Activated CD4-positive, alpha-beta T cell treated with anti-CD3 and anti-CD28 coated beads for 4 hours (primary cell): ENCODE results near the gene PRDM7.
"Not testable (repeated sequence)": the region's sequence is repeated elsewhere in the genome, so short reads cannot be mapped to it uniquely, and the experiment has no call there.

Source experiments
- DNase-seq, 2 donors: peaks; one replicate each; pipeline ENCODE4 v3.0.0-alpha.2; 2020

The PRDM7 gene

DNA sequence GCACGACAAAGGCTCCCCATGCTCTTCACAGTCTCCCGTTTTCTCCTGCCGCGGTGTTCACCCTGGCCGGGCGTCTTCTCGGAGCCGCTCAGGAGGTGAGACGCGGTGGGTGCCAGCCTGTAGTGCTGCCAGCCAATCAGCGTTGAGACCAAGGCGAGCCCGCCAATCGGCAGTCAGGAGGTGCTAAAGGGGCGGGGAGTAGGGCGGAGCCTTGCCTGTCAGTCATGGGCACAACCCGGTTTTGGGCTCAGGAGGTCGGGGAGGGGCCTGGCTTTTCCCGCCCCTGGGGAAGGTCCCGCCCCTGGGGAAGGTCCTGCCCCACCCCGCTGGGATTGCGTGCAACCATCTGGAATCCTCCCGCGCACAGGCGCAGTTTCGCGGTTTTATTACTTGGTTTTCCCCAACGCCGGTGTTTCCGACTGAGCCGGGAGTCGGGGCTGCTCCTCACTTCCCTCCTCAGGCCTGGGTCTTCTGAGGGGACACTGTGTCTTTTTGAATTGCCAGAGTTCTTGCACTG, at the start of gene PRDM7:
PRDM7 (minus strand) TSS at position 92 of the 517 bp plus-strand sequence. CDS start 1,421 bp downstream, outside the sequence.
- DNase-seq = peak; percentile 94 to 98

DNA sequence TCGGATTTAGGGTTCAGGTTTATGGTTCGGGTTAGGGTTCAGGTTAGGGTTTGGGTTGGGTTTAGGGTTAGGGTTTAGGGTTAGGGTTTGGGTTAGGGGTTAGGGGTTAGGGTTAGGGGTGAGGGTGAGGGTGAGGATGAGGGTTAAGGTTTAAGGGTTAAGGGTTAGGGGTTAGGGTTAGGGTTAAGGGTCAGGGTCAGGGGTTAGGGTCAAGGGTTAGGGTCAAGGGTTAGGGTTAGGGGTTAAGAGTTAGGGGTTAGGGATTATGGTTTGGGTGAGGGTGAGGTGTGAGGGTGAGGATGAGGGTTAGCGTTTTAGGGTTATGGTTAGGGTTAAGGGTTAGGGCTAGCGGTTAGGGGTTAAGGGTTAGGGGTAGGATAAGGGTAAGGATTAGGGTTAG, 44.7 kb upstream of the PRDM7 start:
- DNase-seq = not testable (repeated sequence)

DNA sequence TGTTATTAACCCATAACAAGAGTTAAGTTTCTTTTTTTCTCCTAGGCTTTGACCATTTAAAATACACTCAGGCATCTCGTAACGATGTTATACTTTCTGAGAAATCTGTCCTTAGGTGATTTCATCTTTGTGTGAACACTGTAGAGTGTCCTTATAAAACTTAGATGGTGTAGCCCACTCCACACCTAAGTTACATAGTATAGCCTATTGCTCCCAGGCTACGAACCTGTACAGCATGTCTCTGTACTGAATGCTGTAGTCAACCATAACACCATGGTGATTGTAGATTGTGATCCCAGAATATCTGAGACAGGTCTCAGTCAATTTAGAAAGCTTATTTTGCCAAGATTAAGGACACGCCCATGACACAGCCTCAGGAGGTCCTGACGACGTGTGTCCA, 30.5 kb upstream of the PRDM7 start:
- DNase-seq = not testable (repeated sequence)

DNA sequence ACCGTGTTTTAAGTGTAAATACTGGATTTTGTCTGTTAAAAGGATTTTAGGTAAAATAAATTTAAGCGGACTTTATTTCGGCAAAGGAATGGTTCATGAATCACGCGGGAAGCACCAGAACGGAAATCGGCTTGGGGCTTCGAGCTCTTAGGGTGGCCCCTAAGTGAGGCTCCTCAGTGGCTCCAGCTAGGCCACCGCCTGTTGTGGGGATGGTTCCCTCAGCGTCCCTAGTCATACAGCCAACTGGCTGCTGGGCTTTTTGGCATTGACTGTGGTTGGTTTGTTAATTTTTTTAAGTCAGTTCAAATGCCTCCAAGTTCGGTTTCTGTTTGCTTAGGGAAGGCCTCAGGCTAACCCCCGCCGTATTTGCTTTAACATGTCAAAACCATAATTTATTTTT, 29.9 kb upstream of the PRDM7 start:
- DNase-seq = not testable (repeated sequence)

DNA sequence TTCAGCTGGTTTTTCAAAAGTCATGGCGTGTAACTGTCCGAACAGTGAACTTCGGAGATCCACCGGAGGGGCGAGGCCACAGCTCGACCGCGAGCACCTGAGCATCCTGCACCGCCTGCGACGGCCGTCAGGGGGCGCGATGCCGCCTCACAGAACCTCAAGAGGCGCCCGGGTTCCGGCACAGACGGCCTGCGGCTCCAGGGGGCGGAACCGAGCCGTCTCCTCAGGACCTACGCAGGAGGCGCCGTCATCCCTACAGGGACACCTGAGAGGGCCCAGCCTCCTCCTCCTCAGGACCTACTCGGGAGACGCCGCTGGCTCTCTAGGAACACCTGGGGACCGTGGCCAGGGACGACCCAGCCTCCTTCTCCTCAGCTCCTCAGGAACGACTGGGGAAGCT, 29.1 kb upstream of the PRDM7 start:
- peak in 1 of 2 donors; percentile 73 for DNase-seq

DNA sequence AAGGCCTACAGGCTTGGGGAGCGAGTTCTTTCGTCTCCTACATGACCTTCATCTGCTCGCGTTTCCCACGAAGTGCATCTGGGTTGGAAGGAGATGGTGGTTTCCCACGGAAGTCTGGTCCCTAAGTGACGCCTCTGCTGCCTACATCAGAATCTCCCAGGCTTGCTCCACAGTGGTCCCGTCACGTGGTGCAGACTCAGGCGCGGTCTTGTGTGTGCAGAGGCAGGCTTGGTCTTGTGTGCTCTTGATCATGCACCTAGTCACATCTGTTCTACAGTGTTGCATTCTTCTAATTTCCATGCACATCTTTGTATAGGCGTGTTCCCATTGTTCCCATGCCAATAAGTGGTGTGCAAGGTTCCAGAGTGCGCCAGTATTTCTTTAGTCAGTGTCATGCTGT, 27.6 kb upstream of the PRDM7 start:
- not testable (repeated sequence) for DNase-seq

DNA sequence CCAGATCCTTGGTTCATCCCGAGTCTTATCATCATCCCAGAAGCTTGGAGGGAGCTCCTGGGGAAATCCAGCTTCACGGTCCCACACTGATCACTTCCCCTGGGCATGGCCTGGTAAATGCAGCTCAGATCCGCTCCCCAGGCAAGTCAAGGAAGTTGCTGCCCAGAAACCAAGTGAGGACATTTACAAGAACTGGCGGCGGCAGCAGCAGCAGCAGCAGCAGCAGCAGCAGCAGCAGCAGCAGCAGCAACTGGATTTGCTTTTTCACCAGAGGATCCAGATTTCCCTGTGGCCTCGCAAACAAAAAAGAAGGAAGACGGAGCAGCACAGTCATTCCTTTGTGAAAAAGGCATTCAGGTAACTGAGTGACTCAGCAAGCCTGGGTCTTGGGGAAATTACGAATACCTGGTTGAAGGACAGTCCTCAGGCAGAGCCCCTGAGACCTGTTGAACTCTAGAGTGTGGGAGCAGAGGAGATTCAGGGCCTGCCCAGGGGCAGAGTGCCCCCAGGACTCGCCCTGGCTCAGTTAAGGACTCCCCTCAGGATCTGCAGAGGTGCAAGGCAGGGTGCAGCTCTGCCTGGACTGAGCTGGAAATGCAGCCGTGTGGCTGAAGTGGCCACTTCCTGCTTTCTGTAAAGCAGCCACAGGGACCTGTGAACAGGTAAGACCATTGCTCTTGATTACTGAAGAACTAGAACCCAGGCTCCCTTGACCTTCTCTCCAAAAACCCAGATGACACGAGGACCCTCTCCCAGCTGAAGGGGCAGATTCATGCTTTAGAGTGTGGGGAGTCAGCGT, 25.2 kb upstream of the PRDM7 start:
- not testable (repeated sequence) for DNase-seq

DNA sequence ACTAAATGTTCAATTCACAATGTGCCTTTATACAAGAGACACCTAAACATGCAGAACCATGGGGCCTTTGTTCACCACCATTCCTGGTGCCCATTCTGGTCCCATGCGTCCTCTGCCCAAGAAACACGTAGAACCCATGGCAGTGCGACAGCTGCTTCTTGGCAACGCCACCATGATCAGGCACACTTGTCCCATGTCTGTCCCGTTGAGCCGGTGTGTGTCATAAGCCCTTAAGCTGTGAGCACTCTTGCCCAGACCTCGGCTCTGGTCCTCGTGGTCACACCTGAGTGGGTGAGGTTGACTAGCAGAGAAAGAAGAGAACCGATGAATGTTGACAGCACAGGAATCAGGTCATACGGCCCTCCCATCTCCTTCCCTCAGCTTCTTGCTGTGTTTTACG, 24.2 kb upstream of the PRDM7 start:
- not testable (repeated sequence) for DNase-seq

DNA sequence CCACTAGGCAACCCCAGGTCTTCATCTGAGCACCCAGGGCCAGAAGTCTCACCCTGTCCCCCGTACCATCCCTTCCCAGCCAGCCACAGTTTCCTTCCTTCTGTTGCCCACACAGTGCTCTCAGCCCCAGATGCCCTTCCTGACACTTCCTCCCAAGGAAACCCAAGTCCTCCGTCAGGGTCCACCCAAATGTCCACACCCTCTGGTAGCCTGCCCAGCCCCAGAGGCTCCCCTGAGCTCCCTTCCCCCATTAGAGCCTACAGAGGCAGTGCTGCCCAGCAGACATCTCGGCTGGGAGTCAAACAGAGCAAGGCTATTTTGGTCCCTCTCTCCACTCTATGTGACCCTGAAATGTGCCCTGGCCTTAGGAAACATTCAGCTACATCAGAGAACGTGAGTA, 23.7 kb upstream of the PRDM7 start:
- DNase-seq = not testable (repeated sequence)

DNA sequence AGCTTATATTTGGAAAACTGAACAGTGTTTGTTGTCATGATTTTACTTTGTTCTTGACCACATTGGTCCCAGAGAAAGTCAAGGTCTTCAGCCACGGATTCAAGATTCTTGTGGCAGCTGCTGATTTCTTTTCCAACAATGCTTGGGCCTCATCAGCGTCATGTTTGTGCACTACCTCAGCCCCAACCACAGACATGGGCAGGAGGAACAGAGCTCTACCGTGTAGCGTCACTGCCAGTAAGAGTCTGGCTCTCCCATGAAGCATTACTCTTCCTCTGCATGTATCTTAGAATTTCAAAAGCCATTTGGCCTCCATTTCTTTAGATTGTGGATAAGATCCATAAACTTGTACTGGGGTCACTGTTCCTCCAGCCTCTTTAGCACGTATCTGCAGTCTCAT, 23.1 kb upstream of the PRDM7 start:
- DNase-seq = not testable (repeated sequence)

DNA sequence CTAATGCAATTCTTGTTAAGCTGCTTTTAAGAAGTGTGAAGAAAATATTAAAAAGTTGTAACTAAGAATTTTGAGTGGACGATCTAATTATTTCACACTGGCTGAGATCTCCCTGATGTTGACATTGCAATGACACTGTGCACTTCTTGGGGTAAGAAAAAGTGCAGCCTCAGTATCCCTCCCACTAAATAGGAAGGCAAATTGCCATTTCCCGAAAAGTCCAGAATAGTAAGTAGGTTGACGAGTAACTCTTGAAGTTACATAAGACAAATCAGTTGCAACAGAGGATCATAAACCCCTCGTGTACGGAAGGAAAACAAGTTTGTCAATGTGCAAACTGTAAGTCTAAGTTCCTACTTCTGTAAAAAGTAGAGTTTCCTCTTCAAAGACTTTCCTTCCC, 21.8 kb upstream of the PRDM7 start:
- not testable (repeated sequence) for DNase-seq

DNA sequence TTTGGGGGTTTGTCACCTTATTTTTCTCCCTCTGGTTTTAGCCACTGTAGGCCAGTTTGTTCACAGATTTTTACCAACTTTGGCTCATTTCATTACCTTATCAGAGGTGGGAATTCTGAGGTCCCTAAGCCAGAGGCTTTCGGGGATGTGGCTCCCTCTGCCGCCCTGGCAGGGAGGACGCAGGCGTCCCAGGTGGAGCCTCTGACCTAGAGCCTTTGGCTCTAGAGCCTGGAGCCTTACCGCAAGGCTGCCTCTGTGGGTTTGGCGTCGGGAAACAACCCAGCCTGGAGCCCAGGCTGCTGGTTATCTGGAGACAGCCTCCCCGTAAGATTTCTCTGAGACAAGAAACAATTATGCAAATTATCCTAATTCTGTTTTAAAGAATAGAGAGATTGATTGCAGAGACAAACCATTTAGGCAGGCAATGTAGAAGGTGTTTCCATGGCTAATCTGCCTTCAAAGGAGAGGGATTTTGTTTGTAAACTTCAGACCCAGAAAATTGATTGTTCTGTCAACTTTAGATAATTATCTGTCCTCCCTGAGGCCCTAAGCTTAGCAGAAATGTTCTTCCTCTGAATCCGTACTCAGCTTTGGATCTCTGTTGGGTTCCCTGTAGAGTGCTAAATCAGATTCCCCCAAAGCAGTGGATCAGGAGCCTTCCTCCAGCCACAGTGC, 20.0 kb upstream of the PRDM7 start:
- not testable (repeated sequence) for DNase-seq

DNA sequence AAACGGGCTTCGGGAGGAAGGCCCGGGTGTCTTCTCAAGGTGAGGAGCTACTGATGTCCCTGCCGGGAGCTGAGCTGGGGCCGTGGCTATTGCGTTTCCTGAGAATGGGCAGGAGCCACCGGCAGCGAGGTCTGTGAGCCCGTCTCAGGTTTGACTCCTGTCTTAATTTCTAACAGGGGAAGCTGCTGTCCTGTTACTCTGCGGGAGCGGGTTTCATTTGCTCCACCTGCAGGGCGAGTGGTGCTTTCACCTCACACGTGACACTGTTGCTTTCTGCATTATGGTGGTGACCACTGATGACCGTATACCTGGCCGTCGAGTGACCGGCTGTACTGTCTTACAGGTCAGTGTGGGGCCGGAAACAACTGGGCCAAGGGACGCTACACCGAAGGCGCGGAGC, 17.7 kb upstream of the PRDM7 start:
- DNase-seq = not testable (repeated sequence)

DNA sequence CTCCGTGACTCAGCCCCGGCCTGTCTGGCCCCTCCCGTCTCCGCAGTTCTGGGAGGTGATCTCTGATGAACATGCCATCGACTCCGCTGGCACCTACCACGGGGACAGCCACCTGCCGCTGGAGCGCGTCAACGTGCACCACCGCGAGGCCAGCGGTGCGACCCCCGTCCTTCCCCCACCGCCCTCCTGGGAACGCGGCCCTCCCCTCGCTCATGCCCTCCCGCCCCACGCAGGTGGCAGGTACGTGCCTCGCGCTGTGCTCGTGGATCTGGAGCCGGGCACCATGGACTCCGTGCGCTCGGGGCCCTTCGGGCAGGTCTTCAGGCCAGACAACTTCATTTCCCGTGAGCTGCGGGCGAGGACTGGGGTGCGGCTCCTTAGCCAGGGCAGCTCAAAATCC, 17.2 kb upstream of the PRDM7 start:
- DNase-seq = not testable (repeated sequence)

DNA sequence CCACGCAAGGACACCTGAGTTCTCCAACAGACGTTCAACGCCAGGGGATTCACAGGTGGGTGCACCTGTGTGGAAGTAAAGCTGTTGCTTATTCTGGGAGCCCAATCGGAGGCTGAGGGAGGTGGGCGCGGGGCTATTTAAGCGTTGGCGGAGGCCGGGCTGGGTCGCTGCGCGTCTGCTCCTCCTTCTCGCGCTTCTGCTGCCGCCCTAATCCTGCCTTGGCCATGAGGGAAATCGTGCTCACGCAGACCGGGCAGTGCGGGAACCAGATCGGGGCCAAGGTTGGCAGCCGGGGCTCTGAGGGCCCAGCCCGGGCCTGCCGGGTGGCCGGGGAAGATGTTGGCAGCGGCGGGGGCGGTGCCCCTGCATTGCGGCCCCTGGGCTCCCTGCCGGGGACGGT, 16.7 kb upstream of the PRDM7 start:
- DNase-seq = not testable (repeated sequence)

DNA sequence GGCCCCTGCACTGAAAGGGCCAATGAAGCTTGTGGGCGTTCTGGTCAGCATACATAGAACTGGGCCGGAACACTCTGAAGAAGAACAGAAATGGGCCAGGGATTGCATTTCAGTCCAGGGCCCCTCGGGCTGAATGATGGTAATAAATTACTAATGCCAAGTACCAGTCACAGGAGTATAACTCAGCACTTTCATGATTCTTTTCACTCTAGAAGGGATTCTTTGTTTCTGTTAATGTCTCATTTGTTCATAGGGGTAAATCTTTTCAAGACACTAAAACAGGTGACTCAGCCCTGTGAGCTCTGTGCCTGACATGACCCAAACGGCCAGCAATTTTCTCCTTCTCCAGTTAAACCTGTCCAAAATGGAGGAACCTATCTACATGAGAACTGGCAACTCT, 15.7 kb upstream of the PRDM7 start:
- not testable (repeated sequence) for DNase-seq

DNA sequence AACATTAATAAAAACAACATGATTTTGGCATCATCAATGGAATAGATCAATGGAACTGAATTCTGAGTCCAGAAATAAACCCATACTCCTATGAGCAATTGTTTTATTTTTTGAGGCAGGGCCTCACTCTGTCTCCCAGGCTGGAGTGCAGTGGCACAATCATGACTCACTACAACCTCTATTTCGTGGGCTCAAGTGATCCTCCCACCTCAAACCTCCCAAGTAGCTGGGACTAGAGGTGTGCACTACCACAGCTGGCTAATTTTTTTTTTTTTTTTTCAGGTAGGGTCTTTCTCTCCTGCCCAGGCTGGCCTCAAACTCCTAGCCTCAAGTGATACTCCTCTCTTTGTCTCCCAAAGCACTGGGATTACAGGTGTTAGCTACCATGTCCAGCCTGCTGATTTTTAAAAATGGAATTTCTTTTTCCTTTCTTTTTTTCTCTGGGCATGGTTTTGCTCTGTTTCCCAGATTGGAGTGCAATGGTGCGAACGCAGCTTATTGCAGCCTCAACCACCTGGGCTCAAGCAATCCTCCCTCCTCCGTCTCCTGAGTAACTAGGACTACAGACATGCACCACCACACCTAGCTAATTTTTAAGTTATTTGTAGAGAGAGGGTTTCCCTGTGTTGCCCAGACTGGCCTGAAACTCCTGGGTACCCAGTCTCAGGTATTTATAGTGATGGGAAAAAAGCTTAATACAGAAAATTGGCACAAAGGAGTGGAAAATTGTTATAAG, 7.3 kb upstream of the PRDM7 start:
- DNase-seq = no peak

DNA sequence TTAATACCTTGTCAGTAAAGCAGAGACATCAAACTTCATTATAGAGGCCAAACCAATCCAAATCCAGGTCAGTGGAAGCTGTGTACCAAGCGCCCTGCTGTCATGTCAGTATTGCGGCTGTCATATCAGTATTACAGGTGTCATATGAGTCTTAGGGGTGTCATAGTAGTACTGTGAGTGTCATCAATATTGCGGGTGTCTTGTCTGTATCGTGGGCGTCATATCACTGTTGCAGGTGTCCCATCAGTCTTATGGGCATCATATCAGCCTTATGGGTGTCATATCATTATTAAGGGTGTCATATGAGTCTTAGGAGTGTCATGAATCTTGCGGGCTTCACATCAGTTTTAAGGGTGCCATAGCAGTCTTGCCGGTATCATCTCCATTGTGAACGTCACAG, 6.0 kb upstream of the PRDM7 start:
- DNase-seq = no peak

DNA sequence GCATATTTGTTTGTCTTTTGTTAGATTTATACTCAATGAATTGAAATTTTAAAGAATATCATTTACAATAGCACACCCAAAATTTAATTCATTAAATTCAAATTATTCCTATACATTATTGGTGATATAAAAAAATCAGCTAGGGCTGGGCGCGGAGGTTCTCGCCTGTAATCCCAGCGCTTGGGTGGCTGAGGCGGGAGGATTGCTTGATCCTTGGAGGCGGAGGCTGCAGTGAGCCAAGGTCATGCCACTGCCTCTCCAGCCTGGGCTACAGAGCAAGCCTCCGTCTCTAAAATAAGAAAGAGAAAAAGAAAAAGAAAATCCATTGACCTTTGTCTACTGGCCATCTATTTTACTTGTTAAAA, 4.5 kb upstream of the PRDM7 start:
- DNase-seq = no peak

DNA sequence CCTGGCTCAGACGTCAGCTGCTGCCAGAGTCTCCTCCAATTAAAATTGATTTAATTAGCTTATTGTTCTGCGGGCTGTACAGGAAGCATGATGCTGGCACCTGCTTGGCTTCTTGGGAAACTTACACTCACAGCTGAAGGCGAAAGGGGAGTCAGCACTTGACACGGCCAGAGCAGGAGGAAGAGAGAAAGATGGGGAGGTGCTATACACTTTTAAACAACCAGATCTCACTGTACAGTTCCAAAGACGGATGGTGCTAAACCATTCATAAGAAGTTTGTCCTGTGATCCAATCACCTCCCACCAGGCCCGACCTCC, 1.4 kb upstream of the PRDM7 start:
- DNase-seq = no peak

DNA sequence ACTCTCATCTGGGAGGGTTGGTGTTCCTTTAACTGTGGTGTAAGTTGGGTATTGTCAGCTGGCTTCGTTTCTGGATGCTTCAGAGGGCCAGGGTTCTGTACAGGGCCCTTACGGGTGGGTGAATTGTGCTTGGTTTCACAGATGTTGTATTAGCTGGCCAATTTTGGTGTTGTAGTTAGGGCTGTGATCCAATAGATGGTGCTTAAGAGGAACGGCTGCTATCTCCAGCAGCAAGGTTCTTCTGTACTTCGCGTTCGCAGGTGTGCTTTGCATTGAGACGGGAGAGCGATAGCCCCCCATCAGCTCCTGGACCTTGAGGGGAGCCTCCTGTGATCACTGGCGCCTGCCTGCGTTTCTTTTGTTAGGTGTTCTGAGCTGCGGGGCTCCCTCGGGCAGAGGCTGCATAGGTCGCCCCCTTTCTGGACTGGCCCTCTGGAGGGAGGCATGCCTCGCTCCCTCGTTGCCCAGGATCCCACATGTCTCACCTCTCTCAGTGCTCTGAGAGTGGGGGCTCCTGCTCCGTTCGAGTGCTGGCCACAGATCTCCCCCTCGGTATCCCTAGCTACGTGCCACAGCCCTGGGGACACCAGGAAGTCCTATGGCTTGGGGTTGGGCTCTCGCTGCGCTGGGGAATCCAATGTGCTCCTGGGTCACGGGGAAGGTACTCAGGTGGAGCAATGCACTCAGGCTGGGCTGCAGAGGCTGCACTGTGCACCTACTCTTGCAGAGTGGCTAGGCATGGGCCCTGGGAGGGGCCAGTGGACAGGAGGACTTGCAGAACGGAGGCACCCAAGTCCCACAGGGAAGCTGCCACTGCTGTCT, 837 bp upstream of the PRDM7 start:
- DNase-seq = peak in 1 of 2 donors; percentile 37

DNA sequence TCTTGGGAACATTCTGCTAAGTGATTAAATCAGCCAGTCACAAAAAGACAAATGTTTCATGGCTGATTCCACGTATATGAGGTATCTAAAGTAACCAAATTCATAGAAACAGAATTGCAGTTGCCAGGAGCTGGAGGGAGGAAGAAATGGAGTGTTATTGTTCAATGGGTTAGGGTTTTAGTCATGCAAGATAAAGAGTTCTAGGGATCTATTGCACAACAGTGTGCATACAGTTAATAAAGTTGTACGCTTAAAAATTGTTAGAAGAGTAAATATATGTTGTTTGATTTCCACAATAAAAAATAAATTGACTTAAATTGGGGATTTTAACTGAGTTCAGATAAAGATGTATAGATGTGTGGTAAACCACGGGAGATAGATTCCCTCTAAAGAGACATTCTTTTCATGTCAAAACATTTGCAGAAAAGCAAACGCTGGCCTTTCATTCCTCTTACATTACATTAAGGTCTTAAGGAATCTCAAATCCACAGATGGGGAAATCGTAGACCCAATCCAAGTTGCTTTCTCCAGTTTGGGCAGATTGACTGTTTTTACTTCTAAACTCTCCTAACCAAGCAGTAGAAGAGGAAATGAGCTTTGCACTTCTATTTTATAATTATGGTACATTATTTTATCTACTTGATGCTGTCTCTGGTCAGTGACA, 4.6 kb downstream of the PRDM7 start:
- DNase-seq = no peak
